BJ (cell line): Measurements from ENCODE around the gene RMND1. TPM values are rescaled to one million over a fixed set of nuclear protein-coding genes. Genes with fewer than 3 reads are reported as not detected.
"Not testable (repeated sequence)": the region's sequence is repeated elsewhere in the genome, so short reads cannot be mapped to it uniquely, and the experiment has no call there.

Experiments
- CTCF ChIA-PET: fragments of 350-600 bp; formaldehyde crosslinking; extraction: SDS; loops from one replicate; lab custom pipeline; 2021; ENCODE audit warnings: antibody characterized with exemption, inconsistent platforms; lab: Yijun Ruan, JAX
- POLR2A ChIA-PET: fragments of 300-600 bp; sonication (Branson Sonifier 250); formaldehyde crosslinking; extraction: SDS; loops from one replicate; lab custom pipeline; 2021; ENCODE audit warnings: antibody characterized with exemption; lab: Charles Lee
- DNase-seq: peaks from one replicate; pipeline ENCODE4 v3.0.0-alpha.2; 2011; ENCODE audit warnings: low read depth
- H3K27me3 ChIP-seq: 2 replicates; pipeline ENCODE4 v1.6.0; 2011; ENCODE audit warnings: low read length; ENCODE audit not compliant: control insufficient read depth, insufficient read depth
- H3K36me3 ChIP-seq: 2 replicates; pipeline ENCODE4 v1.5.1; 2011; ENCODE audit warnings: low read length; ENCODE audit not compliant: control insufficient read depth, insufficient read depth
- H3K4me3 ChIP-seq: 2 replicates; pipeline ENCODE4 v1.5.1; 2011; ENCODE audit warnings: low read depth, mild to moderate bottlenecking, control low read depth, low read length
- polyA plus RNA-seq: library from polyadenylated mRNA; depleted of rRNA; stranded (reverse); fragments of >200 nt; gene quantifications from 2 replicates; pipeline ENCODE4 v1.2.3, GENCODE V29; 2011
- TF ChIP-seq, protein P1 (sequence below): IDR thresholded peaks from 2 replicates; pipeline ENCODE4 v1.5.1; 2011; ENCODE audit warnings: low read depth, mild to moderate bottlenecking, control low read depth, inconsistent platforms, low read length, moderate library complexity; ENCODE audit not compliant: insufficient read depth

RMND1 gene
- polyA plus RNA-seq, 1 experiment: 10.4 TPM

DNA sequence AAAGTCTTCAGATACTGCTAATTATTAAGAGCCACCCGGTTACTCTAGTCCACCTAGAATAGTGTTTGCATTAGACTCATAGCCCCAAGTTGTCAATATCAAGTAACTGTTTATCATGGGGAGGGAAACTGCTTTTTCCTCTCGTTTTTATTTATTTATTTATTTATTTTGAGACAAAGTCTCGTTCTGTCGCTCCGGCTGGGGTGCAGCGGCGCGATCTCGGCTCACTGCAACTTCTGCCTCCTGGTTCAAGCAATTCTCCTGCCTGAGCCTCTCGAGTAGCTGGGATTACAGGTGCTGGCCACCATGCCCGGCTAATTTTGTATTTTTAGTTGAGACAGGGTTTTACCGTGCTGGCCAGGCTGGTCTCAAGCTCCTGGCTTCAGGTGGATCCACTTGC, 25.8 kb upstream of the RMND1 start:
- TF ChIP-seq, protein P1, sequence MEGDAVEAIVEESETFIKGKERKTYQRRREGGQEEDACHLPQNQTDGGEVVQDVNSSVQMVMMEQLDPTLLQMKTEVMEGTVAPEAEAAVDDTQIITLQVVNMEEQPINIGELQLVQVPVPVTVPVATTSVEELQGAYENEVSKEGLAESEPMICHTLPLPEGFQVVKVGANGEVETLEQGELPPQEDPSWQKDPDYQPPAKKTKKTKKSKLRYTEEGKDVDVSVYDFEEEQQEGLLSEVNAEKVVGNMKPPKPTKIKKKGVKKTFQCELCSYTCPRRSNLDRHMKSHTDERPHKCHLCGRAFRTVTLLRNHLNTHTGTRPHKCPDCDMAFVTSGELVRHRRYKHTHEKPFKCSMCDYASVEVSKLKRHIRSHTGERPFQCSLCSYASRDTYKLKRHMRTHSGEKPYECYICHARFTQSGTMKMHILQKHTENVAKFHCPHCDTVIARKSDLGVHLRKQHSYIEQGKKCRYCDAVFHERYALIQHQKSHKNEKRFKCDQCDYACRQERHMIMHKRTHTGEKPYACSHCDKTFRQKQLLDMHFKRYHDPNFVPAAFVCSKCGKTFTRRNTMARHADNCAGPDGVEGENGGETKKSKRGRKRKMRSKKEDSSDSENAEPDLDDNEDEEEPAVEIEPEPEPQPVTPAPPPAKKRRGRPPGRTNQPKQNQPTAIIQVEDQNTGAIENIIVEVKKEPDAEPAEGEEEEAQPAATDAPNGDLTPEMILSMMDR: no peak
- Histone ChIP-seq H3K4me3 (no peak overlapping the region), H3K27me3 (no peaks in the 10 kb centered on the region), H3K36me3 (no peaks in the 10 kb centered on the region)
- no peak for DNase-seq
- POLR2A ChIA-PET: no interaction called here
- CTCF ChIA-PET: interaction anchor here (1.6 to 2.6 kb wide), 3 partner anchors 32 to 72 kb away, joined by 4 to 11 read pairs (median 8); no protein-coding TSS in a partner anchor

DNA sequence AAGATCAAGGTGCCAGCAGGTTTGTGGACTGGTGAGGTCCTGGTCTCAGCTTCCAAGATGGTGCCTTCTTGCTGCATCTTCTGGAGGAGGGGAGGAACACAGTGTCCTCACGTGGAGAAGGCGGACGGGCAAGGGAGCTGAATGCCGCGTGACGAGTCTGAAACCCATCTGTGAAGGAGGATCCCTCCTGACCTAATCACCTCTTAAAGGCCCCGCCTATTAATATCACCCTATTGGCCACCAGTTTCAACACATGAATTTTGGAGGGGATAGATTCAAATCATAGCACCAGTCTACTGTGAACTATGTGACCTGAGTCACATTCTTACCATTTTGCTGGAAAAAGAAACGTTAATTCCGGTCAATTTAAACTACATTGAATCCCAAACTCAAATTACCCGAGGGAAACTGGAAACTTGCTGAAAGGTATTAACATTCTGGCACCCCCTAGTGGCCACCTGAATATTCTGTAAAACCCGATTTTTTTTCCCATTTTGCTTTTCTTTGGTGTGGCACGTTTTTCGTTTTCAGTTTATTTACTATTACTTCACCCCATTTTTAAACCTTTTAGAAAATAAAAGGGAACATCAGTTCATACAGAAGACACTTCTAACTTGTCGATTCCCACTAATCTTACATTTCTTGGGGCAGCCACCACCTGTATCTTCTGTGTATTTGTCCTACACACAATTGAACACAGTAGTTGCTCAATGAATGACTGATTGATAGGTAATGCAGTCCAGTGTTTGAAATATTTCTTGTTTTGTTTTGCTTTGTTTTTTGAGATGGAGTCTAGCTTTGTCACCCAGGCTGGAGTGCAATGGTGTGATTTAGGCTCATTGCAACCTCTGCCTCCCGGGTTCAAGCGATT, 24.0 kb upstream of the RMND1 start:
- ChIA-PET CTCF (interaction anchor here (0.6 to 2.6 kb wide), 19 partner anchors 8 to 101 kb away, joined by 3 to 11 read pairs (median 3); no protein-coding TSS in a partner anchor), POLR2A (no interaction called here)
- no peaks in the 10 kb centered on the region for H3K36me3 ChIP-seq
- no peak for DNase-seq
- TF ChIP-seq, protein P1: peak; percentile 77
- no peaks in the 10 kb centered on the region for H3K27me3 ChIP-seq
- H3K4me3 ChIP-seq: no peak overlapping the region

DNA sequence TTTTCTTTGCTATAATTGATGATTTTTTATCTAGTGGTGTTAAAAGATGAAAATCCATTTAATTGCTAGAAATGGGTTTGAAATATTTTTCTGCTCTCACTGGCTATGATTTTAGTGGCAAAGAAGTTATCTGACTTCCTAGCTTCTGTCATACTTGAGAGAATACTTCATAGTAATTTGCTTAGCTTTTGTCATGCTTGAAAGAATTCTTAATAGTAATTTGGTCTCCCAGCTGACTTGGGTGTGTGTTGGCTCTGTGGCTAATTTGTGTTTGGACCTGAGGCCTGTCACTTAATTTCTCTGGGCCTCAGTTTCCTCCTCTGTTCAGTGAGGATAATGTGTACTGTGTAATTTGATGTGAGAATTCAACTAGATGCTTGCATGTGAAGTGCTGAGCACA, 12.8 kb upstream of the RMND1 start:
- DNase-seq: no peak
- Histone ChIP-seq H3K27me3 (no peaks in the 10 kb centered on the region), H3K4me3 (no peak overlapping the region), H3K36me3 (peaks cover 4% of the 10 kb centered on the region)
- POLR2A ChIA-PET: no interaction called here
- CTCF ChIA-PET: interaction anchor here (0.7 to 1.9 kb wide), 3 partner anchors 10 to 1483 kb away, joined by 3 to 4 read pairs (median 3); no protein-coding TSS in a partner anchor
- TF ChIP-seq, protein P1: no peak

DNA sequence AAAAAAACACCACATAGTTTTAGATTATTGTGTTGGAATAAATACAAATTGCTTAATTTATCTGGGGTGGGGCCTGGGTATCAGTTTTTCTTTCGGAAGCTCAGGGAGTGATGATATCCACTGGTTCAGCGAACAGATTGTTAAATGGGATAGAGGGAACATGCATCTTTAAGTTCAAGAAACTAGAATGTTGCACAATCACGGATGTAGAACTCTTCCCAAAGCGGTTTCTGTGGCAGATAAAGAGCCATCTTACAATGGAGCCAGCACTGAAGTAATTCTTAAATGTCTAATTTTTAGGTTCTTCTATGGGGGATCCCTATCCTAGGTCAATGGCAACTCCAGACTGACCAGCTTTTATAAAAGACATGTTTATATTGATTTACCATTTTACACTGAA, 9.7 kb upstream of the RMND1 start:
- ChIA-PET POLR2A (no interaction called here), CTCF (interaction anchor here (2.2 kb wide), 1 partner anchor 56 kb away, joined by 6 read pairs; no protein-coding TSS in a partner anchor)
- Histone ChIP-seq H3K36me3 (peaks cover 4% of the 10 kb centered on the region), H3K27me3 (no peaks in the 10 kb centered on the region), H3K4me3 (no peak overlapping the region)
- TF ChIP-seq, protein P1: no peak
- no peak for DNase-seq

DNA sequence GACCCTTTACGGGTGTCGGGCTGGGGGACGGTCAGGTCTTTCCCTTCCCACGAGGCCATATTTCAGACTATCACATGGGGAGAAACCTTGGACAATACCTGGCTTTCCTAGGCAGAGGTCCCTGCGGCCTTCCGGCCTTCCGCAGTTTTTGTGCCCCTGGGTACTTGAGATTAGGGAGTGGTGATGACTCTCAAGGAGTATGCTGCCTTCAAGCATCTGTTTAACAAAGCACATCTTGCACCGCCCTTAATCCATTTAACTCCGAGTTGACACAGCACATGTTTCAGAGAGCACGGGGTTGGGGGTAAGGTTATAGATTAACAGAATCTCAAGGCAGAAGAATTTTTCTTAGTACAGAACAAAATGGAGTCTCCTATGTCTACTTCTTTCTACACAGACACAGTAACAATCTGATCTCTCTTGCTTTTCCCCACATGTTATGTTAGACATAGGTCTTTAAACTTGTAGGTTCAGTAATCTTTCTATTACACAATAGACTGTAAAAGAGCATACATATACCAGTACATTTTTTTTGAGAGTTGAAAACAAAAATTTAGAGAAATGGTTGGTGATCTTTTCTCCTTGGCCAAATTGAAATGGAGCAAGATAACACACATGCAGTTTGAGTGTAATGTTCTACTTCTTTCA, 3.9 kb upstream of the RMND1 start:
- POLR2A ChIA-PET, H3K4me3 ChIP-seq, H3K36me3 ChIP-seq, H3K27me3 ChIP-seq, CTCF ChIA-PET, DNase-seq: not testable (repeated sequence)
